Measurements from ENCODE around the gene PDGFD.

- TF ChIP-seq CTCF (IDR thresholded peaks at IDR 0.05) (no peak), EP300 (IDR thresholded peaks at IDR 0.05) (no peak), POLR2A (IDR thresholded peaks at IDR 0.05) (no peak)
These were observed 196.0 kb downstream of the PDGFD start for GRCh38 chr11:103967985-103968384.

All from tibial nerve (tissue), 4 donors.